SK-N-SH (cell line): Measurements from ENCODE around the gene STAC.

Experiments used
- CHD2 ChIP-seq: fragments of 150-350 bp; IDR thresholded peaks from 2 replicates; pipeline ENCODE4 v1.6.1; 2018; ENCODE audit warnings: low read length; ENCODE audit not compliant: partially characterized antibody
- ELF1 ChIP-seq: IDR thresholded peaks from 2 replicates; pipeline ENCODE4 v1.4.0; 2012
- EP300 ChIP-seq, 2 experiments: IDR thresholded peaks; 2 replicates each; pipeline versions ENCODE4 v1.4.0 to v1.6.1; 2012; ENCODE audit warnings: borderline replicate concordance in 1 of 2, low read depth in 1 of 2, low read length in 1 of 2
- FOSL2 ChIP-seq: IDR thresholded peaks from 2 replicates; pipeline ENCODE4 v1.4.0; 2012; ENCODE audit warnings: low read depth, mild to moderate bottlenecking, moderate library complexity, borderline replicate concordance
- FOXM1 ChIP-seq: IDR thresholded peaks from 2 replicates; pipeline ENCODE4 v1.4.0; 2012; ENCODE audit warnings: low read depth, mild to moderate bottlenecking
- JUND ChIP-seq: IDR thresholded peaks from 2 replicates; pipeline ENCODE4 v1.4.0; 2012
- MXI1 ChIP-seq: IDR thresholded peaks from 2 replicates; pipeline ENCODE4 v1.6.1; 2012; ENCODE audit warnings: mild to moderate bottlenecking, low read depth, low read length, improper control_type of control experiment
- RFX5 ChIP-seq: IDR thresholded peaks from 2 replicates; pipeline ENCODE4 v1.6.1; 2012; ENCODE audit warnings: mild to moderate bottlenecking, improper control_type of control experiment, low read length
- RXRA ChIP-seq: IDR thresholded peaks from 2 replicates; pipeline ENCODE4 v1.4.0; 2012; ENCODE audit warnings: low read depth, mild to moderate bottlenecking, borderline replicate concordance
- TEAD4 ChIP-seq: IDR thresholded peaks from 2 replicates; pipeline ENCODE4 v1.4.0; 2012; ENCODE audit warnings: mild to moderate bottlenecking, borderline replicate concordance; ENCODE audit not compliant: insufficient read depth
- TF ChIP-seq, protein P1 (sequence below): fragments of 200-600 bp; sonication (generic); IDR thresholded peaks from 2 replicates; pipeline ENCODE4 v1.6.1; 2017; ENCODE audit warnings: antibody characterized with exemption, mild to moderate bottlenecking, moderate library complexity
- TF ChIP-seq, protein P2 (sequence below): IDR thresholded peaks from 2 replicates; pipeline ENCODE4 v1.6.1; 2012; ENCODE audit warnings: mild to moderate bottlenecking, low read depth, low read length, moderate library complexity

DNA sequence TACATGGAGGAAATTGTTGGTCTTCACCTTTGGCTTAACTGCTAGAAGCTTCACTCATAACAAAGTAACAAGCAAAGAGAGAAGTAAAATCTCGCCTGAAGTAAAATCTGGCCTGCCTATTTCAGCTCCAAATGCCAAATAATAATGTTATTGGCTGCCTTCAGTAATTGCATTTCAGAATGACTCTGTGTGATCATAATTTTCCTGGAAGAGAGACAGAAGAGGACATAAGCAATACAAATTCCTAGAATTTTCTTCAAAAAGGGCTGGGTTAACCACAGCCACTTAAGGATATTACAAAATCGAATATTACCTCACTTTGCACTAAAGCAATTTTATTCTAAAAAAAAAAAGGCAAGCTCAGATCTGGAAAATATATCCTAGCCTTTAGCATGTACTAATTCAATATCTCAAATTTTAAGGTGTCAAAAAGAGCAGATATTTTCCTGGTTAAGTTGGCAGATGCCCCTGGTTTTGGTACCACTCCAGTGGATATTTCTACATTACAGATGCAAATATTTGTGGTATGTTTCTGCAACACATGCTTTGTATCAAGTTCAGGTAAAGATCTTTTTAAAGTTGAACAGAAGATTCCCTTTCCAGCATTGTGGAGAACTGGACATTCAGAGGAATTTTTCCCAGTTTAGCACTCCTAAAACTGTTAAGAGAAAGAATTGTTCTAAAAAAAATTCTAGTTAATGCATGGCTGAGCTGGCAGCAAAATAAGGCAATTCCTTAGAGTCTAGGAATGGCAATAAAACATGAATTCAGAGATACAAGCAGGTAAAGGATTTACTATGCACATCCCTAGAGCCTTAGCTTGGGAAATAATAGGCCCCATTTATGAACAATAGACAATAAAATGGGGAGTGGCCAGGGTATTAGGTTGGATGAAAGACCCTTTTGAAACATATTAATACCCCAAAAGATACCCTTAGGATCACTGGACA, 116.7 kb downstream of the STAC start:
- no peak for TF ChIP-seq RFX5
- no peak for TF ChIP-seq EP300 (IDR thresholded peaks at IDR 0.05; ENCODE audit: borderline replicate concordance in 1 of 2, low read depth in 1 of 2, low read length in 1 of 2)
- TF ChIP-seq, protein P1, sequence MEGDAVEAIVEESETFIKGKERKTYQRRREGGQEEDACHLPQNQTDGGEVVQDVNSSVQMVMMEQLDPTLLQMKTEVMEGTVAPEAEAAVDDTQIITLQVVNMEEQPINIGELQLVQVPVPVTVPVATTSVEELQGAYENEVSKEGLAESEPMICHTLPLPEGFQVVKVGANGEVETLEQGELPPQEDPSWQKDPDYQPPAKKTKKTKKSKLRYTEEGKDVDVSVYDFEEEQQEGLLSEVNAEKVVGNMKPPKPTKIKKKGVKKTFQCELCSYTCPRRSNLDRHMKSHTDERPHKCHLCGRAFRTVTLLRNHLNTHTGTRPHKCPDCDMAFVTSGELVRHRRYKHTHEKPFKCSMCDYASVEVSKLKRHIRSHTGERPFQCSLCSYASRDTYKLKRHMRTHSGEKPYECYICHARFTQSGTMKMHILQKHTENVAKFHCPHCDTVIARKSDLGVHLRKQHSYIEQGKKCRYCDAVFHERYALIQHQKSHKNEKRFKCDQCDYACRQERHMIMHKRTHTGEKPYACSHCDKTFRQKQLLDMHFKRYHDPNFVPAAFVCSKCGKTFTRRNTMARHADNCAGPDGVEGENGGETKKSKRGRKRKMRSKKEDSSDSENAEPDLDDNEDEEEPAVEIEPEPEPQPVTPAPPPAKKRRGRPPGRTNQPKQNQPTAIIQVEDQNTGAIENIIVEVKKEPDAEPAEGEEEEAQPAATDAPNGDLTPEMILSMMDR, result no peak
- no peak for TF ChIP-seq JUND
- TF ChIP-seq TEAD4, result no peak; the same call in 1 of the 2 replicates
- TF ChIP-seq CHD2, result no peak
- no peak for TF ChIP-seq MXI1
- no peak for TF ChIP-seq FOXM1
- TF ChIP-seq FOSL2, result no peak
- no peak for TF ChIP-seq ELF1
- TF ChIP-seq, protein P2, sequence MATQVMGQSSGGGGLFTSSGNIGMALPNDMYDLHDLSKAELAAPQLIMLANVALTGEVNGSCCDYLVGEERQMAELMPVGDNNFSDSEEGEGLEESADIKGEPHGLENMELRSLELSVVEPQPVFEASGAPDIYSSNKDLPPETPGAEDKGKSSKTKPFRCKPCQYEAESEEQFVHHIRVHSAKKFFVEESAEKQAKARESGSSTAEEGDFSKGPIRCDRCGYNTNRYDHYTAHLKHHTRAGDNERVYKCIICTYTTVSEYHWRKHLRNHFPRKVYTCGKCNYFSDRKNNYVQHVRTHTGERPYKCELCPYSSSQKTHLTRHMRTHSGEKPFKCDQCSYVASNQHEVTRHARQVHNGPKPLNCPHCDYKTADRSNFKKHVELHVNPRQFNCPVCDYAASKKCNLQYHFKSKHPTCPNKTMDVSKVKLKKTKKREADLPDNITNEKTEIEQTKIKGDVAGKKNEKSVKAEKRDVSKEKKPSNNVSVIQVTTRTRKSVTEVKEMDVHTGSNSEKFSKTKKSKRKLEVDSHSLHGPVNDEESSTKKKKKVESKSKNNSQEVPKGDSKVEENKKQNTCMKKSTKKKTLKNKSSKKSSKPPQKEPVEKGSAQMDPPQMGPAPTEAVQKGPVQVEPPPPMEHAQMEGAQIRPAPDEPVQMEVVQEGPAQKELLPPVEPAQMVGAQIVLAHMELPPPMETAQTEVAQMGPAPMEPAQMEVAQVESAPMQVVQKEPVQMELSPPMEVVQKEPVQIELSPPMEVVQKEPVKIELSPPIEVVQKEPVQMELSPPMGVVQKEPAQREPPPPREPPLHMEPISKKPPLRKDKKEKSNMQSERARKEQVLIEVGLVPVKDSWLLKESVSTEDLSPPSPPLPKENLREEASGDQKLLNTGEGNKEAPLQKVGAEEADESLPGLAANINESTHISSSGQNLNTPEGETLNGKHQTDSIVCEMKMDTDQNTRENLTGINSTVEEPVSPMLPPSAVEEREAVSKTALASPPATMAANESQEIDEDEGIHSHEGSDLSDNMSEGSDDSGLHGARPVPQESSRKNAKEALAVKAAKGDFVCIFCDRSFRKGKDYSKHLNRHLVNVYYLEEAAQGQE, result no peak
- no peak for TF ChIP-seq RXRA
